ENCODE results near the gene PALLD. TPM values are rescaled to one million over a fixed set of nuclear protein-coding genes. Genes with fewer than 3 reads are reported as not detected.
A peak's percentile ranks its signal among the peaks of the same experiment; 100 is the strongest.
"Not testable (repeated sequence)": the region's sequence is repeated elsewhere in the genome, so short reads cannot be mapped to it uniquely, and the experiment has no call there.

Gene PALLD
- polyA plus RNA-seq, 1 donor (not counting 4 experiments of a cell fraction or from before 2014, with no cell fraction given) = 136 TPM

GRCh38 chr4:168800926-168801325 lies 304.1 kb downstream of the PALLD start:
- Histone ChIP-seq H3K4me2 (ENCODE audit: control insufficient read depth, extremely low read depth, insufficient read depth, low read depth, low read length) (no peak overlapping the region), H3K36me3 (ENCODE audit: control insufficient read depth in 2 of 2, extremely low read depth in 1 of 2, insufficient read depth in 2 of 2, low read length in 2 of 2) (no peaks in the 10 kb centered on the region), H3K27me3 (ENCODE audit: control insufficient read depth, extremely low read depth, insufficient read depth, low read length) (no peaks in the 10 kb centered on the region), H3K4me3 (ENCODE audit: control insufficient read depth in 2 of 3, extremely low read depth in 1 of 3, insufficient read depth in 2 of 3, low read depth in 1 of 3, low read length in 3 of 3) (no peak overlapping the region), H3K9ac (ENCODE audit: control insufficient read depth, extremely low read depth, insufficient read depth, low read length) (no peak overlapping the region), H3K9me3 (ENCODE audit: control insufficient read depth, low read depth, low read length) (no peaks in the 10 kb centered on the region), H3K9me1 (ENCODE audit: control insufficient read depth, extremely low read depth, insufficient read depth, low read length) (no peaks in the 10 kb centered on the region), H4K20me1 (ENCODE audit: control insufficient read depth, extremely low read depth, insufficient read depth, low read length) (no peaks in the 10 kb centered on the region), H3K27ac (ENCODE audit: control insufficient read depth, insufficient read depth, low read length) (no peak overlapping the region), H3K79me2 (ENCODE audit: control insufficient read depth, insufficient read depth, low read length) (no peaks in the 10 kb centered on the region), H3K4me1 (ENCODE audit: control insufficient read depth, extremely low read depth, insufficient read depth, low read length) (peaks cover 37% of the 10 kb centered on the region), H2AFZ (ENCODE audit: control insufficient read depth, low read length) (no peak overlapping the region)
- FAIRE-seq (no peak), DNase-seq (ENCODE audit: low read depth, low spot score) (no peak)
- TF ChIP-seq CTCF (optimal IDR thresholded peaks at IDR 0.05 in 1 of 3, IDR thresholded peaks at IDR 0.05 in 1 of 3, conservative IDR thresholded peaks at IDR 0.05 in 1 of 3; ENCODE audit: extremely low read depth in 1 of 3, insufficient read depth in 2 of 3, low read length in 3 of 3) = no peak
- TF ChIP-seq EZH2 (IDR thresholded peaks at IDR 0.05; ENCODE audit: low read length) = no peak
- dilution Hi-C loops (cut with MboI; ENCODE audit: extremely low pct_ligation_motif_present, low sequenced_read_pairs) = no loop called here

GRCh38 chr4:168802222-168802621 lies 305.4 kb downstream of the PALLD start:
- Histone ChIP-seq H3K9me1 (ENCODE audit: control insufficient read depth, extremely low read depth, insufficient read depth, low read length) (no peaks in the 10 kb centered on the region), H3K36me3 (ENCODE audit: control insufficient read depth in 2 of 2, extremely low read depth in 1 of 2, insufficient read depth in 2 of 2, low read length in 2 of 2) (no peaks in the 10 kb centered on the region), H2AFZ (ENCODE audit: control insufficient read depth, low read length) (no peak overlapping the region), H3K27me3 (ENCODE audit: control insufficient read depth, extremely low read depth, insufficient read depth, low read length) (no peaks in the 10 kb centered on the region), H3K4me2 (ENCODE audit: control insufficient read depth, extremely low read depth, insufficient read depth, low read depth, low read length) (no peak overlapping the region), H3K4me1 (ENCODE audit: control insufficient read depth, extremely low read depth, insufficient read depth, low read length) (peaks cover 24% of the 10 kb centered on the region), H3K9me3 (ENCODE audit: control insufficient read depth, low read depth, low read length) (no peaks in the 10 kb centered on the region), H3K4me3 (ENCODE audit: control insufficient read depth in 2 of 3, extremely low read depth in 1 of 3, insufficient read depth in 2 of 3, low read depth in 1 of 3, low read length in 3 of 3) (no peak overlapping the region), H3K27ac (ENCODE audit: control insufficient read depth, insufficient read depth, low read length) (no peak overlapping the region), H3K79me2 (ENCODE audit: control insufficient read depth, insufficient read depth, low read length) (no peaks in the 10 kb centered on the region), H4K20me1 (ENCODE audit: control insufficient read depth, extremely low read depth, insufficient read depth, low read length) (no peaks in the 10 kb centered on the region), H3K9ac (ENCODE audit: control insufficient read depth, extremely low read depth, insufficient read depth, low read length) (no peak overlapping the region)
- no peak for TF ChIP-seq CTCF (optimal IDR thresholded peaks at IDR 0.05 in 1 of 3, IDR thresholded peaks at IDR 0.05 in 1 of 3, conservative IDR thresholded peaks at IDR 0.05 in 1 of 3; ENCODE audit: extremely low read depth in 1 of 3, insufficient read depth in 2 of 3, low read length in 3 of 3)
- DNase-seq (ENCODE audit: low read depth, low spot score) (no peak), FAIRE-seq (no peak)
- dilution Hi-C loops (cut with MboI; ENCODE audit: extremely low pct_ligation_motif_present, low sequenced_read_pairs) = no loop called here

GRCh38 chr4:168803052-168803451 lies 306.2 kb downstream of the PALLD start:
- H3K27ac ChIP-seq (ENCODE audit: control insufficient read depth, insufficient read depth, low read length) = peak overlapping the region; percentile 88
- H3K27me3 ChIP-seq (ENCODE audit: control insufficient read depth, extremely low read depth, insufficient read depth, low read length); H2AFZ ChIP-seq (ENCODE audit: control insufficient read depth, low read length); dilution Hi-C loops (cut with MboI; ENCODE audit: extremely low pct_ligation_motif_present, low sequenced_read_pairs); H3K4me2 ChIP-seq (ENCODE audit: control insufficient read depth, extremely low read depth, insufficient read depth, low read depth, low read length); FAIRE-seq; H4K20me1 ChIP-seq (ENCODE audit: control insufficient read depth, extremely low read depth, insufficient read depth, low read length); H3K4me3 ChIP-seq (ENCODE audit: control insufficient read depth in 2 of 3, extremely low read depth in 1 of 3, insufficient read depth in 2 of 3, low read depth in 1 of 3, low read length in 3 of 3); H3K9me3 ChIP-seq (ENCODE audit: control insufficient read depth, low read depth, low read length); H3K79me2 ChIP-seq (ENCODE audit: control insufficient read depth, insufficient read depth, low read length); H3K36me3 ChIP-seq (ENCODE audit: control insufficient read depth in 2 of 2, extremely low read depth in 1 of 2, insufficient read depth in 2 of 2, low read length in 2 of 2); DNase-seq (ENCODE audit: low read depth, low spot score); H3K9me1 ChIP-seq (ENCODE audit: control insufficient read depth, extremely low read depth, insufficient read depth, low read length): not testable (repeated sequence)
- peaks cover 17% of the 10 kb centered on the region for H3K4me1 ChIP-seq (ENCODE audit: control insufficient read depth, extremely low read depth, insufficient read depth, low read length)
- H3K9ac ChIP-seq (ENCODE audit: control insufficient read depth, extremely low read depth, insufficient read depth, low read length) = peak overlapping the region; percentile 58

Data from keratinocyte (primary cell).